Measurements from ENCODE around the gene SLC1A5. TPM values are rescaled to one million over a fixed set of nuclear protein-coding genes. Genes with fewer than 3 reads are reported as not detected.

SLC1A5 gene
- total and polyA plus RNA-seq, 2 experiments from 2014 or later = 103 to 272 TPM

GRCh38 chr19:46838160-46838559 lies 49.8 kb upstream of the SLC1A5 start:
- Mint-ChIP-seq H3K36me3 (ENCODE audit: low read depth) (peaks cover 34% of the 10 kb centered on the region), H3K4me3 (no peak overlapping the region), H3K27me3 (ENCODE audit: insufficient read depth, low read depth, poor library complexity) (peaks cover 7% of the 10 kb centered on the region), H3K9me3 (no peaks in the 10 kb centered on the region), H3K27ac (no peak overlapping the region), H3K4me1 (peaks cover 2% of the 10 kb centered on the region; the same call in 1 of the 3 replicates)
- Histone ChIP-seq H2AFZ (no peak overlapping the region), H3K79me2 (replicated peaks; ENCODE audit: insufficient read depth) (no peaks in the 10 kb centered on the region), H3K9me2 (ENCODE audit: insufficient read depth) (no peaks in the 10 kb centered on the region), H4K20me1 (replicated peaks; ENCODE audit: insufficient read depth) (peaks cover 10% of the 10 kb centered on the region), H3K36me3 (ENCODE audit: insufficient read depth) (peaks cover 9% of the 10 kb centered on the region), H3F3A (replicated peaks; ENCODE audit: low read depth) (peaks cover 4% of the 10 kb centered on the region; the same call in 1 of the 2 replicates), H3K4me1 (ENCODE audit: insufficient read depth) (no peaks in the 10 kb centered on the region), H3K4me3 (no peak overlapping the region), H3K27me3 (ENCODE audit: insufficient read depth) (no peaks in the 10 kb centered on the region), H3K27ac (ENCODE audit: low read depth) (no peak overlapping the region), H3K4me2 (no peak overlapping the region)
- TF ChIP-seq, protein P1, sequence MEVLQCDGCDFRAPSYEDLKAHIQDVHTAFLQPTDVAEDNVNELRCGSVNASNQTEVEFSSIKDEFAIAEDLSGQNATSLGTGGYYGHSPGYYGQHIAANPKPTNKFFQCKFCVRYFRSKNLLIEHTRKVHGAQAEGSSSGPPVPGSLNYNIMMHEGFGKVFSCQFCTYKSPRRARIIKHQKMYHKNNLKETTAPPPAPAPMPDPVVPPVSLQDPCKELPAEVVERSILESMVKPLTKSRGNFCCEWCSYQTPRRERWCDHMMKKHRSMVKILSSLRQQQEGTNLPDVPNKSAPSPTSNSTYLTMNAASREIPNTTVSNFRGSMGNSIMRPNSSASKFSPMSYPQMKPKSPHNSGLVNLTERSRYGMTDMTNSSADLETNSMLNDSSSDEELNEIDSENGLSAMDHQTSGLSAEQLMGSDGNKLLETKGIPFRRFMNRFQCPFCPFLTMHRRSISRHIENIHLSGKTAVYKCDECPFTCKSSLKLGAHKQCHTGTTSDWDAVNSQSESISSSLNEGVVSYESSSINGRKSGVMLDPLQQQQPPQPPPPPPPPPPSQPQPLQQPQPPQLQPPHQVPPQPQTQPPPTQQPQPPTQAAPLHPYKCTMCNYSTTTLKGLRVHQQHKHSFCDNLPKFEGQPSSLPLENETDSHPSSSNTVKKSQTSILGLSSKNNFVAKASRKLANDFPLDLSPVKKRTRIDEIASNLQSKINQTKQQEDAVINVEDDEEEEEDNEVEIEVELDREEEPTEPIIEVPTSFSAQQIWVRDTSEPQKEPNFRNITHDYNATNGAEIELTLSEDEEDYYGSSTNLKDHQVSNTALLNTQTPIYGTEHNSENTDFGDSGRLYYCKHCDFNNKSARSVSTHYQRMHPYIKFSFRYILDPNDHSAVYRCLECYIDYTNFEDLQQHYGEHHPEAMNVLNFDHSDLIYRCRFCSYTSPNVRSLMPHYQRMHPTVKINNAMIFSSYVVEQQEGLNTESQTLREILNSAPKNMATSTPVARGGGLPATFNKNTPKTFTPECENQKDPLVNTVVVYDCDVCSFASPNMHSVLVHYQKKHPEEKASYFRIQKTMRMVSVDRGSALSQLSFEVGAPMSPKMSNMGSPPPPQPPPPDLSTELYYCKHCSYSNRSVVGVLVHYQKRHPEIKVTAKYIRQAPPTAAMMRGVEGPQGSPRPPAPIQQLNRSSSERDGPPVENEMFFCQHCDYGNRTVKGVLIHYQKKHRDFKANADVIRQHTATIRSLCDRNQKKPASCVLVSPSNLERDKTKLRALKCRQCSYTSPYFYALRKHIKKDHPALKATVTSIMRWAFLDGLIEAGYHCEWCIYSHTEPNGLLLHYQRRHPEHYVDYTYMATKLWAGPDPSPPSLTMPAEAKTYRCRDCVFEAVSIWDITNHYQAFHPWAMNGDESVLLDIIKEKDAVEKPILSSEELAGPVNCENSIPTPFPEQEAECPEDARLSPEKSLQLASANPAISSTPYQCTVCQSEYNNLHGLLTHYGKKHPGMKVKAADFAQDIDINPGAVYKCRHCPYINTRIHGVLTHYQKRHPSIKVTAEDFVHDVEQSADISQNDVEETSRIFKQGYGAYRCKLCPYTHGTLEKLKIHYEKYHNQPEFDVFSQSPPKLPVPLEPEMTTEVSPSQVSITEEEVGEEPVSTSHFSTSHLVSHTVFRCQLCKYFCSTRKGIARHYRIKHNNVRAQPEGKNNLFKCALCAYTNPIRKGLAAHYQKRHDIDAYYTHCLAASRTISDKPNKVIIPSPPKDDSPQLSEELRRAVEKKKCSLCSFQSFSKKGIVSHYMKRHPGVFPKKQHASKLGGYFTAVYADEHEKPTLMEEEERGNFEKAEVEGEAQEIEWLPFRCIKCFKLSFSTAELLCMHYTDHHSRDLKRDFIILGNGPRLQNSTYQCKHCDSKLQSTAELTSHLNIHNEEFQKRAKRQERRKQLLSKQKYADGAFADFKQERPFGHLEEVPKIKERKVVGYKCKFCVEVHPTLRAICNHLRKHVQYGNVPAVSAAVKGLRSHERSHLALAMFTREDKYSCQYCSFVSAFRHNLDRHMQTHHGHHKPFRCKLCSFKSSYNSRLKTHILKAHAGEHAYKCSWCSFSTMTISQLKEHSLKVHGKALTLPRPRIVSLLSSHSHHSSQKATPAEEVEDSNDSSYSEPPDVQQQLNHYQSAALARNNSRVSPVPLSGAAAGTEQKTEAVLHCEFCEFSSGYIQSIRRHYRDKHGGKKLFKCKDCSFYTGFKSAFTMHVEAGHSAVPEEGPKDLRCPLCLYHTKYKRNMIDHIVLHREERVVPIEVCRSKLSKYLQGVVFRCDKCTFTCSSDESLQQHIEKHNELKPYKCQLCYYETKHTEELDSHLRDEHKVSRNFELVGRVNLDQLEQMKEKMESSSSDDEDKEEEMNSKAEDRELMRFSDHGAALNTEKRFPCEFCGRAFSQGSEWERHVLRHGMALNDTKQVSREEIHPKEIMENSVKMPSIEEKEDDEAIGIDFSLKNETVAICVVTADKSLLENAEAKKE (CRISPR knock-in tag; IDR thresholded peaks at IDR 0.05) = no peak
- TF ChIP-seq POLR2AphosphoS5 (IDR thresholded peaks at IDR 0.05; ENCODE audit: low read depth) (no peak), JUNB (IDR thresholded peaks at IDR 0.05; ENCODE audit: unreplicated experiment) (no peak), ZNF331 (CRISPR knock-in tag; IDR thresholded peaks at IDR 0.05; ENCODE audit: low read depth) (no peak), CTCF (conservative IDR thresholded peaks at IDR 0.05; ENCODE audit: low read depth in 2 of 2) (no peak), EZH2 (IDR thresholded peaks at IDR 0.05; ENCODE audit: low read depth, unreplicated experiment) (no peak), EZH2phosphoT487 (IDR thresholded peaks at IDR 0.05; ENCODE audit: unreplicated experiment) (no peak), STAT1 (IDR thresholded peaks at IDR 0.05; ENCODE audit: unreplicated experiment) (no peak), ETS1 (IDR thresholded peaks at IDR 0.05) (no peak), NANOG (IDR thresholded peaks at IDR 0.05; ENCODE audit: borderline replicate concordance) (no peak), ZNF114 (CRISPR knock-in tag; IDR thresholded peaks at IDR 0.05) (no peak), CREB1 (CRISPR knock-in tag; IDR thresholded peaks at IDR 0.05; ENCODE audit: low read depth) (no peak)
- TF ChIP-seq, protein P2, sequence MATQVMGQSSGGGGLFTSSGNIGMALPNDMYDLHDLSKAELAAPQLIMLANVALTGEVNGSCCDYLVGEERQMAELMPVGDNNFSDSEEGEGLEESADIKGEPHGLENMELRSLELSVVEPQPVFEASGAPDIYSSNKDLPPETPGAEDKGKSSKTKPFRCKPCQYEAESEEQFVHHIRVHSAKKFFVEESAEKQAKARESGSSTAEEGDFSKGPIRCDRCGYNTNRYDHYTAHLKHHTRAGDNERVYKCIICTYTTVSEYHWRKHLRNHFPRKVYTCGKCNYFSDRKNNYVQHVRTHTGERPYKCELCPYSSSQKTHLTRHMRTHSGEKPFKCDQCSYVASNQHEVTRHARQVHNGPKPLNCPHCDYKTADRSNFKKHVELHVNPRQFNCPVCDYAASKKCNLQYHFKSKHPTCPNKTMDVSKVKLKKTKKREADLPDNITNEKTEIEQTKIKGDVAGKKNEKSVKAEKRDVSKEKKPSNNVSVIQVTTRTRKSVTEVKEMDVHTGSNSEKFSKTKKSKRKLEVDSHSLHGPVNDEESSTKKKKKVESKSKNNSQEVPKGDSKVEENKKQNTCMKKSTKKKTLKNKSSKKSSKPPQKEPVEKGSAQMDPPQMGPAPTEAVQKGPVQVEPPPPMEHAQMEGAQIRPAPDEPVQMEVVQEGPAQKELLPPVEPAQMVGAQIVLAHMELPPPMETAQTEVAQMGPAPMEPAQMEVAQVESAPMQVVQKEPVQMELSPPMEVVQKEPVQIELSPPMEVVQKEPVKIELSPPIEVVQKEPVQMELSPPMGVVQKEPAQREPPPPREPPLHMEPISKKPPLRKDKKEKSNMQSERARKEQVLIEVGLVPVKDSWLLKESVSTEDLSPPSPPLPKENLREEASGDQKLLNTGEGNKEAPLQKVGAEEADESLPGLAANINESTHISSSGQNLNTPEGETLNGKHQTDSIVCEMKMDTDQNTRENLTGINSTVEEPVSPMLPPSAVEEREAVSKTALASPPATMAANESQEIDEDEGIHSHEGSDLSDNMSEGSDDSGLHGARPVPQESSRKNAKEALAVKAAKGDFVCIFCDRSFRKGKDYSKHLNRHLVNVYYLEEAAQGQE (IDR thresholded peaks at IDR 0.05; ENCODE audit: unreplicated experiment) = no peak
- ATAC-seq (no peak), DNase-seq (ENCODE audit: low spot score) (no peak)
